ENCODE data around the gene PMAIP1. TPM values are rescaled to one million over a fixed set of nuclear protein-coding genes. Genes with fewer than 3 reads are reported as not detected.
A peak's percentile ranks its signal among the peaks of the same experiment; 100 is the strongest.

Gene PMAIP1
- total and polyA plus RNA-seq, 9 of the 15 experiments (the other 6 are each of a cell fraction or from before 2014, with no cell fraction given): 8.0 to 22.9 (median 14.9) TPM

DNA sequence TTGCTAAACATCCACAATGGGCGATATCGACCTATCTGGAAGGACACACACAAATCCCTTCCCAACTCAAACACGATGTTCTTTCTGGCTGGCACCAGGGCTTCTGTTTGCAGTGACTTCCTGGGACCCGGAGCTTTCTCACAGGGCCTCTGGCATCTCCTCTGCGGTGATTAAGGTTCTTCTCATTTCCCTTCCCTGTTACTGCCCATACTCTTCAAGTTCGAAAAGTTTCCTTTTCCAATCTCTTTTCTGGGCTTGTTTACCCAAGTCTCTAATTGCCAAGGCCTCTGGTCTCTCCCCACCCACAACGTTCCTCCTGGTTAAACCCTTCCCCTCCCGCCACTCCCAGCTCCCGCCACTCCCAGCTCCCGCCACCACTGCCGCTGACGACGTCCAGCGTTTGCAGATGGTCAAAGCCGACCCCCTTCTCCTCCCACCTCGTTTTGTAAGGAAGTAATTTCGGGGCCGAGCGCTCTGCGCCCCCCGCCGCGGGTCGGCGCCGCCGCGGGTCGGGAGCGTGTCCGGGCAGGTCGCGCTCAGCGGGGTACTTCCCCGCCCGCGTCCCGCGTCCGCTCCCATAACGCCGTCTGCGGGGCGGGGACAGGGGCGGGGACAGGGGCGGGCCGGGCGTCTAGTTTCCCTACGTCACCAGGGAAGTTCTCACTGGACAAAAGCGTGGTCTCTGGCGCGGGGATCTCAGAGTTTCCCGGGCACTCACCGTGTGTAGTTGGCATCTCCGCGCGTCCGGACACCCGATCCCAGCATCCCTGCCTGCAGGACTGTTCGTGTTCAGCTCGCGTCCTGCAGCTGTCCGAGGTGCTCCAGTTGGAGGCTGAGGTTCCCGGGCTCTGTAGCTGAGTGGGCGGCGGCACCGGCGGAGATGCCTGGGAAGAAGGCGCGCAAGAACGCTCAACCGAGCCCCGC is at the start of gene PMAIP1 (continued):
- TF ChIP-seq, protein P1, sequence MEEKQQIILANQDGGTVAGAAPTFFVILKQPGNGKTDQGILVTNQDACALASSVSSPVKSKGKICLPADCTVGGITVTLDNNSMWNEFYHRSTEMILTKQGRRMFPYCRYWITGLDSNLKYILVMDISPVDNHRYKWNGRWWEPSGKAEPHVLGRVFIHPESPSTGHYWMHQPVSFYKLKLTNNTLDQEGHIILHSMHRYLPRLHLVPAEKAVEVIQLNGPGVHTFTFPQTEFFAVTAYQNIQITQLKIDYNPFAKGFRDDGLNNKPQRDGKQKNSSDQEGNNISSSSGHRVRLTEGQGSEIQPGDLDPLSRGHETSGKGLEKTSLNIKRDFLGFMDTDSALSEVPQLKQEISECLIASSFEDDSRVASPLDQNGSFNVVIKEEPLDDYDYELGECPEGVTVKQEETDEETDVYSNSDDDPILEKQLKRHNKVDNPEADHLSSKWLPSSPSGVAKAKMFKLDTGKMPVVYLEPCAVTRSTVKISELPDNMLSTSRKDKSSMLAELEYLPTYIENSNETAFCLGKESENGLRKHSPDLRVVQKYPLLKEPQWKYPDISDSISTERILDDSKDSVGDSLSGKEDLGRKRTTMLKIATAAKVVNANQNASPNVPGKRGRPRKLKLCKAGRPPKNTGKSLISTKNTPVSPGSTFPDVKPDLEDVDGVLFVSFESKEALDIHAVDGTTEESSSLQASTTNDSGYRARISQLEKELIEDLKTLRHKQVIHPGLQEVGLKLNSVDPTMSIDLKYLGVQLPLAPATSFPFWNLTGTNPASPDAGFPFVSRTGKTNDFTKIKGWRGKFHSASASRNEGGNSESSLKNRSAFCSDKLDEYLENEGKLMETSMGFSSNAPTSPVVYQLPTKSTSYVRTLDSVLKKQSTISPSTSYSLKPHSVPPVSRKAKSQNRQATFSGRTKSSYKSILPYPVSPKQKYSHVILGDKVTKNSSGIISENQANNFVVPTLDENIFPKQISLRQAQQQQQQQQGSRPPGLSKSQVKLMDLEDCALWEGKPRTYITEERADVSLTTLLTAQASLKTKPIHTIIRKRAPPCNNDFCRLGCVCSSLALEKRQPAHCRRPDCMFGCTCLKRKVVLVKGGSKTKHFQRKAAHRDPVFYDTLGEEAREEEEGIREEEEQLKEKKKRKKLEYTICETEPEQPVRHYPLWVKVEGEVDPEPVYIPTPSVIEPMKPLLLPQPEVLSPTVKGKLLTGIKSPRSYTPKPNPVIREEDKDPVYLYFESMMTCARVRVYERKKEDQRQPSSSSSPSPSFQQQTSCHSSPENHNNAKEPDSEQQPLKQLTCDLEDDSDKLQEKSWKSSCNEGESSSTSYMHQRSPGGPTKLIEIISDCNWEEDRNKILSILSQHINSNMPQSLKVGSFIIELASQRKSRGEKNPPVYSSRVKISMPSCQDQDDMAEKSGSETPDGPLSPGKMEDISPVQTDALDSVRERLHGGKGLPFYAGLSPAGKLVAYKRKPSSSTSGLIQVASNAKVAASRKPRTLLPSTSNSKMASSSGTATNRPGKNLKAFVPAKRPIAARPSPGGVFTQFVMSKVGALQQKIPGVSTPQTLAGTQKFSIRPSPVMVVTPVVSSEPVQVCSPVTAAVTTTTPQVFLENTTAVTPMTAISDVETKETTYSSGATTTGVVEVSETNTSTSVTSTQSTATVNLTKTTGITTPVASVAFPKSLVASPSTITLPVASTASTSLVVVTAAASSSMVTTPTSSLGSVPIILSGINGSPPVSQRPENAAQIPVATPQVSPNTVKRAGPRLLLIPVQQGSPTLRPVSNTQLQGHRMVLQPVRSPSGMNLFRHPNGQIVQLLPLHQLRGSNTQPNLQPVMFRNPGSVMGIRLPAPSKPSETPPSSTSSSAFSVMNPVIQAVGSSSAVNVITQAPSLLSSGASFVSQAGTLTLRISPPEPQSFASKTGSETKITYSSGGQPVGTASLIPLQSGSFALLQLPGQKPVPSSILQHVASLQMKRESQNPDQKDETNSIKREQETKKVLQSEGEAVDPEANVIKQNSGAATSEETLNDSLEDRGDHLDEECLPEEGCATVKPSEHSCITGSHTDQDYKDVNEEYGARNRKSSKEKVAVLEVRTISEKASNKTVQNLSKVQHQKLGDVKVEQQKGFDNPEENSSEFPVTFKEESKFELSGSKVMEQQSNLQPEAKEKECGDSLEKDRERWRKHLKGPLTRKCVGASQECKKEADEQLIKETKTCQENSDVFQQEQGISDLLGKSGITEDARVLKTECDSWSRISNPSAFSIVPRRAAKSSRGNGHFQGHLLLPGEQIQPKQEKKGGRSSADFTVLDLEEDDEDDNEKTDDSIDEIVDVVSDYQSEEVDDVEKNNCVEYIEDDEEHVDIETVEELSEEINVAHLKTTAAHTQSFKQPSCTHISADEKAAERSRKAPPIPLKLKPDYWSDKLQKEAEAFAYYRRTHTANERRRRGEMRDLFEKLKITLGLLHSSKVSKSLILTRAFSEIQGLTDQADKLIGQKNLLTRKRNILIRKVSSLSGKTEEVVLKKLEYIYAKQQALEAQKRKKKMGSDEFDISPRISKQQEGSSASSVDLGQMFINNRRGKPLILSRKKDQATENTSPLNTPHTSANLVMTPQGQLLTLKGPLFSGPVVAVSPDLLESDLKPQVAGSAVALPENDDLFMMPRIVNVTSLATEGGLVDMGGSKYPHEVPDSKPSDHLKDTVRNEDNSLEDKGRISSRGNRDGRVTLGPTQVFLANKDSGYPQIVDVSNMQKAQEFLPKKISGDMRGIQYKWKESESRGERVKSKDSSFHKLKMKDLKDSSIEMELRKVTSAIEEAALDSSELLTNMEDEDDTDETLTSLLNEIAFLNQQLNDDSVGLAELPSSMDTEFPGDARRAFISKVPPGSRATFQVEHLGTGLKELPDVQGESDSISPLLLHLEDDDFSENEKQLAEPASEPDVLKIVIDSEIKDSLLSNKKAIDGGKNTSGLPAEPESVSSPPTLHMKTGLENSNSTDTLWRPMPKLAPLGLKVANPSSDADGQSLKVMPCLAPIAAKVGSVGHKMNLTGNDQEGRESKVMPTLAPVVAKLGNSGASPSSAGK (IDR thresholded peaks at IDR 0.05): peak; percentile 74
- TF ChIP-seq, protein P2, sequence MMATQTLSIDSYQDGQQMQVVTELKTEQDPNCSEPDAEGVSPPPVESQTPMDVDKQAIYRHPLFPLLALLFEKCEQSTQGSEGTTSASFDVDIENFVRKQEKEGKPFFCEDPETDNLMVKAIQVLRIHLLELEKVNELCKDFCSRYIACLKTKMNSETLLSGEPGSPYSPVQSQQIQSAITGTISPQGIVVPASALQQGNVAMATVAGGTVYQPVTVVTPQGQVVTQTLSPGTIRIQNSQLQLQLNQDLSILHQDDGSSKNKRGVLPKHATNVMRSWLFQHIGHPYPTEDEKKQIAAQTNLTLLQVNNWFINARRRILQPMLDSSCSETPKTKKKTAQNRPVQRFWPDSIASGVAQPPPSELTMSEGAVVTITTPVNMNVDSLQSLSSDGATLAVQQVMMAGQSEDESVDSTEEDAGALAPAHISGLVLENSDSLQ (IDR thresholded peaks at IDR 0.05): no peak
- no peak for TF ChIP-seq CREB1 (IDR thresholded peaks at IDR 0.05)
- TF ChIP-seq CREB1 (CRISPR knock-in tag; IDR thresholded peaks at IDR 0.05): no peak
- peak; percentile 73 for TF ChIP-seq SP1 (CRISPR knock-in tag; IDR thresholded peaks at IDR 0.05)
- no peak for TF ChIP-seq ZNF347 (CRISPR knock-in tag; IDR thresholded peaks at IDR 0.05; ENCODE audit: low read depth)
- no peak for TF ChIP-seq ZKSCAN3 (CRISPR knock-in tag; IDR thresholded peaks at IDR 0.05)
- TF ChIP-seq MEIS2 (IDR thresholded peaks at IDR 0.05; ENCODE audit: partially characterized antibody): no peak
- no peak for TF ChIP-seq ZNF79 (CRISPR knock-in tag; IDR thresholded peaks at IDR 0.05; ENCODE audit: low read depth)
- TF ChIP-seq, protein P3, sequence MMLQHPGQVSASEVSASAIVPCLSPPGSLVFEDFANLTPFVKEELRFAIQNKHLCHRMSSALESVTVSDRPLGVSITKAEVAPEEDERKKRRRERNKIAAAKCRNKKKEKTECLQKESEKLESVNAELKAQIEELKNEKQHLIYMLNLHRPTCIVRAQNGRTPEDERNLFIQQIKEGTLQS (IDR thresholded peaks at IDR 0.05): no peak
- TF ChIP-seq, protein P3 (CRISPR knock-in tag; conservative IDR thresholded peaks at IDR 0.05): no peak
- TF ChIP-seq, protein P4, sequence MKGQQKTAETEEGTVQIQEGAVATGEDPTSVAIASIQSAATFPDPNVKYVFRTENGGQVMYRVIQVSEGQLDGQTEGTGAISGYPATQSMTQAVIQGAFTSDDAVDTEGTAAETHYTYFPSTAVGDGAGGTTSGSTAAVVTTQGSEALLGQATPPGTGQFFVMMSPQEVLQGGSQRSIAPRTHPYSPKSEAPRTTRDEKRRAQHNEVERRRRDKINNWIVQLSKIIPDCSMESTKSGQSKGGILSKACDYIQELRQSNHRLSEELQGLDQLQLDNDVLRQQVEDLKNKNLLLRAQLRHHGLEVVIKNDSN (CRISPR knock-in tag; IDR thresholded peaks at IDR 0.05): no peak
